GM18867 (cell line): ENCODE measurements around the gene LRRC4C.

ENCODE experiments used
- ATAC-seq: cut with Tn5 transposase; IDR thresholded peaks from one replicate; pipeline ENCODE4 v1.9.1; 2021; ENCODE audit warnings: mild to moderate bottlenecking, moderate library complexity; ENCODE audit not compliant: unreplicated experiment

The LRRC4C gene

DNA sequence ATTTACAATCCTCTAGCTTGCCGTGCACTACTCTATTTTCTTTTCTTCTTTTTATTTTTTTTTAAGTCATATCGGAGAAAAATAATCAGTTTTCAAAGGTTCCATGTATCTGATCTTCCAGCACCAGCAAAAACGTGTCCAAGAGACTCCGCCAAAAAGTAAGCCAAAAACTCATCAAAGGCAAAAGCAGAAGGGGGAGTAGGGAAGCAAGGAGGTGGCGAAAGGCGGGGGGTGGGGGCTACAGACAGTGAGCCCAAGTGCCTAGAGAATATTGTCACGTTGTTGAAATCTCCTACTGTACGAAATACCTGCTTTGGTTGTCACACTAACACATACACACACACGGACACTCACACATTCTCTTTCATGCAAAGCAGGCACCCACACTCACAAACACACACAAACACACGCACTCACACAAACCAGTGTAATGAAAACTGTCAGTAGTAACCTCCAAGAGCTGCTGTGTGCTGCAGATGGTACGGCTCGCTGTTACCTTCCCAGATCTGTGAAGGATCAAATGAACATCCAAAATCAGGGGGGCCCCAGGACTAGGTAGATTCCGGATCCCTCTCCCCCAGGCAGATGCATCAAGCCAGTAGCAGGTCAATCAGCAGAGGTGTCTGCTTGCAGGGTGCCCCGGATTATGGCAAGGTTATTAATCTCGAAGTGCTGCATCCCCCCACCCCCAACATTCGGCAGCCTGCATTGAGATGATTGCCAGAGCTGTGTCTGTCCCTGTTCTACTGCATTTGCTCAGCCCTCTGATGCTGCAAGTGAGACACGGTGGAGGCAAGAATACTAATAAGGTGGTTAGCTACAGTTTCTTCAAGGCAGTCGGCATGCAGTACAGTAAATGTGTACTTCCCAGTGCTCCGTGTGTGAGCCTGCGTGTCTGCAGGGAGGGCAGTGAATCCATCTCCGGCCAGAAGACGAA is at the start of gene LRRC4C:
LRRC4C (minus strand) TSS at position 188 of the 937 bp plus-strand sequence.
- ATAC-seq: no peak

DNA sequence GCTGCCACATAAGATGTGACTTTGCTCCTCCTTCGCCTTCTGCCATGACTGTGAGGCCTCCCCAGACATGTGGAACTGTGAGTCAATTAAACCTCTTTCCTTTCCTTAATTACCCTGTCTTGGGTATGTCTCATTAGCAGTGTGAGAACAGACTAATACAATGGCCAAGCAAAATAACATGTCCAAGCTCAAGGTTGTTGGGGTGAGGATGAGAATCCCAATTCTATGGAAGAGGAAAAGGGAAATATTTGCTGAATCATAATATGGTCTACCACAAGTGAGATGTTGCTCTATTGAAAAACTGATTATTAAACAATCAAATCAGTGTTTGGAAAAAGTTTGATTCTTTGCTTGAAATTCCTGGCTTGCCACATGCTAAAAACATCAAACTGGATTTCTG is 48.7 kb upstream of the LRRC4C start:
- ATAC-seq: no peak

DNA sequence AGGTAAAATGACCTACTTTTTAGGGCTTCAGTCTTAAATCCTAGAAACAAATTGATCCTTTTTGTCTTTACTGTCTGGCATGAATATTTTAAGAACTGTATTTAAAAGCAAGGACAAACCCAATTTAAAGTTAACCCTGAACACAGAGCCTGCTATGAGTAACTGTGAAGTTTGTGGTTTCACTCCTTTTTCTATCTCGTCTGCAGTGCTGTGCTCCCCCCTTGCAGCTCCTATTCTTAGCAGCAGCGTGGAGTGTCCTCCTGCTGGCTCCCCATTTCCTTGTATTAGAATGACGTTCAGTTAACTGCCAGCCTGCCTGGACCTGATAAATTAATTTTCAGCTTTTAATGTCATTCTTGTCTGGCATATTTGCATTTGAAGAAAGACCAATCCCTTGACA is 40.0 kb upstream of the LRRC4C start:
- ATAC-seq: no peak

DNA sequence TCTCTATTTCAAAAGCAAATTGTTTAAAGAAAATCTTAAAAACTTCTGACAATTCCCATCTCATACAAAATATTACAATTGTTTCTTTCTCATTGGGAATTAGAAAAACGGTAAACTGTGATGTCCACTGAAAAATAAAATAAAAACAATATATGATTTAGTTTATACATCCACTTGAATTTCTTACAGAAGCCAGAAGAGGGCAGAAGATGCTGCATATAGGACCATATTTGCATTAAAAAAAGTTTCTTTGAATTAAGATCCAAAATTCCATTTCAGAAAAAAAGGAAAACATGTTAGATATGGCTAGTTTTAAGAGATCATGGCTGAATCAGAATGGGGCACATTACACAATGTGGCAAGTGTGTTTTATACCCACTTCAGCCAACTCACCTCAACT is 39.3 kb upstream of the LRRC4C start:
- ATAC-seq: no peak

DNA sequence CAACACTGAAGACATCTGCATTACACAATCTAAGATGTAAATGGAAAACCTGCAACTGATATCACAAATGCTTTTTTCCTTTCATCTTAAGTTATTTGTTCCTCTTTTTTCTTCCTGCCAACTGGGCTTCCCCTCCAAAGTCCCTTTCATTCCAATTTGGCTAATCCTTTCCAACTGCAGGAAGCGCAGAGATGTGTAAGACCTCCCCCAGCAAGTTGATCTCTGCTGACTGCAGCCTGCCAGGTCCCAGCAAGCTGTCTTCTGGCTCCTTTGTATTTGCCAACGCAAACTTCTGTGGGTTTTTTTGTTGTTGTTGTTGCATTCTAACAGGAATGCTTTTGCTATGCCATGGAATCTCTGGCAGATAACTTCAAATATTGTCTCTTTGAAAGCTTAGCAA is 38.5 kb upstream of the LRRC4C start:
- no peak for ATAC-seq

- no peak for ATAC-seq
Measured at GRCh38 chr11:41494716-41495115, 35.3 kb upstream of the LRRC4C start.

- ATAC-seq: no peak
Measured at GRCh38 chr11:41486424-41486823, 27.0 kb upstream of the LRRC4C start.

DNA sequence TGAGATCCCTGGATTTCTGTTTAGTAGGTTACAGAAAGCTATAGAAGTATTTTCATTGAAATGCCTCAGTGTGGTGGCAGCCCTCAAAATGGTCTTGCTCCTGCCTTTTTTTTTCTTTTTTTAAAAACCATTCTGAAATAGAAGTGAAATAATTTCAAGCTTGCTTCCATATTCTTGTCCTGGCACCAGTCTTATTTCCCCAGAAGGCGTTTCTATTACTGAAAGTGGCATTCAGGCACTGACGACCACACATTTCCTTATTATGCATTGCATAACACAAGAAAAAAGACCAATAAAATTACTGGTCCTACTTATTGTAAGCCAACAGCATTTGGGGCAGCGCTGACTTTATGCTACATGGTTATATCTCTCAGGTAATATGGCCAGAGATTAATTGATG is 24.5 kb upstream of the LRRC4C start:
- ATAC-seq: no peak

GRCh38 chr11:41479179-41479578 is 19.7 kb upstream of the LRRC4C start:
- ATAC-seq: no peak

- ATAC-seq: peak; percentile 52
Measured at GRCh38 chr11:41461057-41461681, 1.7 kb upstream of the LRRC4C start.

- no peak for ATAC-seq
Measured at GRCh38 chr11:41458641-41459040, 811 bp downstream of the LRRC4C start.

DNA sequence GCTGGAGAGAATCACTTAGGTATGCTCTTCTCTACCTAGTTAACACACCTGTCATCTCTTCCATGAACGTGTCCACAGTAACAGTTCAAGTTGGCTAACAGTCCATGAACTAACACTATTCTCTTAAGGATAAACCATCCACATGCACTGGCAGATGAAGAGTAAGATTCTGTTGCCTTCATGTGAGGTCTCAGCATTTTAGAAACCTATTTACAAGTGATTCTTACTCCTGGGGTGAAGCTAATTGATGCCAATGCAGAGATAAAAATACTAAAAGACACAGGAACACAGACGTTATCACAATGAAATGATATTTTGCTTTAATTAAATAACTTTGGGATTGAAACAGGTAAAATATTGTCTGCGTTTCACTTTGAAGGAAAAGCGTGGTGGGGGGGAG is 1.3 kb downstream of the LRRC4C start:
- no peak for ATAC-seq

DNA sequence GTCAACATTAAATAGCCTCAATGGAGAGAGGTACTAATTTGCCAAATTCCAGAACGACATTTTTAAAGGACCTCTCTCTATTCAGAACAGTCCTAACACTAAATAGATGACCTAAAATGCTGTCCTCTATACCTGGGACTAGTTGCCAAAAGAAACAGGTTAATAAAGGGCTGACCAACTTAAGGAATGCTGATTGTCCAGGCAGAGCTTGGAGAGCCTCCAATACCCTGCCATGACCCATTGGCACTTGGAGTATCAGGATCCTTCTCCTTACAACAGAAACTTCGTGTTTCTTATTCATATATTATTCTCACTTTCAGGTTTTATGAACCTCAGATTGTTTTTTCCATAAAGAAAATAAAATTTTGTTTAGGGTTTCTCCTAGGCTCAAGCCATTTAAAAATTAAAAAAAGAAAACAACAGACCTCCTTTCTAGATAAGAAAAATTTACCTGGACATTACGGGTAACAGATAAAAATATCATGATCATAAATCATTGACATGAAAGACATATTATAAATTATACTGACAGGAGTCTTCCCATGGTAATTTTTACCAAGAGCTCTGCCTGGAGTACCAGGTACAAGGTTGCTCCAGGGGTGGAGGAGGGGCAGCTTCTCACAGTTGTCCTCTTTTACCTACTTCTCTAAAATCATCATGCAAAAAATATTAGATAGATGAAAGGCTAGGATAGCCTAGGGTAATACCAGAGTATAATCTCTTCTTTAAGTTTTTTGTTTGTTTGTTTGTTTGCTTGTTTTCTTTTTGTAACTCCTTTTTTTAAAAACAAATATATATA is 2.0 kb downstream of the LRRC4C start:
- no peak for ATAC-seq

DNA sequence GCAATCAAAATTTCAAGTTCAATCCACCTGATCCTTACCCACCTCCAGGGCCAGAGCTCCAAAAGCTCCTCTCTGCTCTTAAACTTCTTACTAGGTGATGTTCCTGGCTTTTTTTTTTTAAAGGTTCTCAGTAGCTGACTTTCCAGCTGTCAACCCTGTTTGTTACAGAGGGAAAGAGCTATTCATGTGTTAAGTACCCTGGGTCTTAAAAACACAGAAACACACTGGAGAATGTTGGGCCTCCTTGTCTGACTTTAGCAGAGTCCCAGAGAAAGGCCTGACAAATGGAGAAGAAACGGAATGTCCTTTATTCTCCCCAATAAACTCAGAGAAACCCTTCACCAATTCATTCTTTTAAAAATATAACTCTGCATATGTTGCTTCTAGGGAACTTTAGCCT is 3.2 kb downstream of the LRRC4C start:
- ATAC-seq: no peak

DNA sequence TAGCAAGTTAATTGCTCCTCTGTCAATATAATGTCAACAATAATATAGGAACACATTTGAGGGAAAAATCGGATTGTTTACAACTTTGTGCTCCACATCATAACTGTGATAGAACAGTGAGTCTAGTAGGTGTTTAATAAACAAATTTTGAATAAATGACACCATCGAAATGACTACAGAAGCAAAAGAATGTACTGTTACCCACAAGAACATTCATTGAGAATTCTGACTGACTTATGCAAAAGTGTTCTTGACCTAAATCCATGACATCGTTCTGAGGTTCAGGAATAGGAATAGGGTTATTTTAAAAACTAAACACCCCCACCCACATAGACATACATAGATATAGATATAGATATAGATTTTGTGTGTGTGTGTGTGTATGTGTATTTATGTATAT is 8.4 kb downstream of the LRRC4C start:
- no peak for ATAC-seq

GRCh38 chr11:41449483-41450050 is 9.9 kb downstream of the LRRC4C start:
- no peak for ATAC-seq

DNA sequence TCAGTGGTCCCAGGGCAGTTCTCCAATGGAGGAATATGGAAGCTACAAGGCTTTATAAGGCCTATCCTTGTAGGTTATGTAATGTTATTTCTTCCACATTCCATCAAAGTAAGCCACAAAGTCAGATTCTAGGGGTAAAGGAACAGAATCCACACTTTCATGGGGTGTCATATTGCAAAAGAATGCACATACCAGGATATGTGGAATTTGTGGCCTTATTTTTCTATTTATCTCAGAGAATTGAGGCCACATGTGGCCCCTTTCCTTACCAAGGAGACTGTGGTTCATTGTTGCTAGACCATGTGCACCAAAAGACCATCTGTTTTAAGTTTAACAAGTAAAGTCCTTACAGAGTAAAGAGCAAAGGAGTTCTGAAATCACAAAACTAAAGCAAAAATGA is 12.9 kb downstream of the LRRC4C start:
- ATAC-seq: no peak

- no peak for ATAC-seq
Measured at GRCh38 chr11:41446107-41446506, 13.3 kb downstream of the LRRC4C start.

GRCh38 chr11:41437006-41437490 is 22.4 kb downstream of the LRRC4C start:
- ATAC-seq: no peak

DNA sequence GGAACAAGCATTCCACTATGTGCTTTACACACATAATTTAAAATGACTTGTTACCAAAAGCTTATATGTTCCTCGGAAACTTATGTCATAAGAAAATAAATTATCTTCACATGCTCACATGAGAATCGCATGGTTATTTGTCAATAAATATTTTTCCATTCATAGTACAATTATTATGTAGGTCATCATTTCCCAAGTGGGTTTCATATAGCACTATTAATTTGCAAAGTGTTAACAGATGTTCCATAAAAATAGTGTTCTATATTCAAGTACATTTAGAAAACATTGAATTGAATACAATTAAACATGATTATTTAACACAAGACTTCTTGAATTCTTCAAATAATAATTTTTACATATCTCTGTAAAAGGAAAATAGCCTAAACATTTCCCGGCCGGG is 23.9 kb downstream of the LRRC4C start:
- ATAC-seq: no peak

DNA sequence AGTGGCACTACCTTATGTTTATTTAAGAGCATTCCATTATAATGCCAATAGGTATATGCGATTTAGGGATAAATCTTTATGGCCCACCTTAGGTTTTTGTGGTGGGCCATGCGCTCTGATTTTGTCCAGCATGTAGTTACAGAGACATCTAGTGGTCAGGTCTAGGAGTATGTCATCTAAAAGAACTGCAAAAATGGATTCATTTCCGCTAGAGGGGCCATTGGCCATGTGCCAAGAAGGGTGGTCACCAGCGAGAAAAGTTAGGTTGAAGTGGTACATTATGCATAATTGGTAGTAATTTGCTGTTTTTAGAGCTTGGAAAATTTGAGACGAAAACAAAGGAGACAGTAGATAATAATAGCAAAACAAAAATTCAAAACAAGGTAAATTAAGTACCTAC is 27.7 kb downstream of the LRRC4C start:
- peak; percentile 43 for ATAC-seq
